NCI-H748 treated with DMSO at 0.1 percent for 48 hours (cell line): Measurements from ENCODE around the gene ATXN10.

ENCODE experiments used
- DNase-seq: peaks from one replicate; lab custom pipeline; 2025; lab: John Stamatoyannopoulos, UW

ATXN10 gene

DNA sequence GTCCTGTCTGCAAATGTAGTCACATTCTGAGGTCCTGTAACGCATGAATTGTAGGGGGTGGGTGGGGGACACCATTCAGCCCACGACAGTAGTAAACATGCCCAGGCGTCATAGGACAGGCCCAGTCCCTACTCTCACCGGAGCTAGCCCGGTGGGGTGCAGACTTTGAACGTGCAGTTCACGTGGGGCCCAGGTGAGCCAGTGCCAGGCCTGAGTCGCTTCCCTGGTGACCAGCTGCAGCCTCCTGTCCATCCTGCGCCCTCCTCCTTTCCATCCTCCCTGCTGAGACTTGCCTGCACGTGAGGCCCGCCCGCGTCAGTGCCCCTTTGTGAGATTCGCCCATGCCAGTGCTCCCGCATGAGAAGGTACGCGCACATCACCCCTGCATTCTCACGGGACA lies 188.6 kb downstream of the ATXN10 start:
- no peak for DNase-seq

DNA sequence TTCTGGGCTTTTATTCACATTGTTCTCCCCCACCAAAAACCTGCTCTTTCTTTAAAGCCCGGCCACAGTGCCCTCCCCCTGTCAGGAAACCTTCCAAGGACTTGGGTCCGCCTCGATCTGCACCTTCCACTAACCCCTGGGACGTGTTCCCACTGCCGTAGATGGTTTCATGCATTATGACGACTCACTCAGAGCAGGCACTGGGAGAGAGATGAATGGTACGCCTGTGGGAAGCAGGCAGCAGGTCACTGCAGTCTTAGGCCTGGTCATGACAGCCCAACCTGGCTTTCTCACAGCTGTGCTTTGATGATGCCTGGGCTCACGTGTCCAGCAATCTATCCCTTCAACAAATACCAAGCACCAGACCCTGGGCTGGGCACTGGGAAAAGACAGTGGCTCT lies 189.6 kb downstream of the ATXN10 start:
- DNase-seq, result no peak

DNA sequence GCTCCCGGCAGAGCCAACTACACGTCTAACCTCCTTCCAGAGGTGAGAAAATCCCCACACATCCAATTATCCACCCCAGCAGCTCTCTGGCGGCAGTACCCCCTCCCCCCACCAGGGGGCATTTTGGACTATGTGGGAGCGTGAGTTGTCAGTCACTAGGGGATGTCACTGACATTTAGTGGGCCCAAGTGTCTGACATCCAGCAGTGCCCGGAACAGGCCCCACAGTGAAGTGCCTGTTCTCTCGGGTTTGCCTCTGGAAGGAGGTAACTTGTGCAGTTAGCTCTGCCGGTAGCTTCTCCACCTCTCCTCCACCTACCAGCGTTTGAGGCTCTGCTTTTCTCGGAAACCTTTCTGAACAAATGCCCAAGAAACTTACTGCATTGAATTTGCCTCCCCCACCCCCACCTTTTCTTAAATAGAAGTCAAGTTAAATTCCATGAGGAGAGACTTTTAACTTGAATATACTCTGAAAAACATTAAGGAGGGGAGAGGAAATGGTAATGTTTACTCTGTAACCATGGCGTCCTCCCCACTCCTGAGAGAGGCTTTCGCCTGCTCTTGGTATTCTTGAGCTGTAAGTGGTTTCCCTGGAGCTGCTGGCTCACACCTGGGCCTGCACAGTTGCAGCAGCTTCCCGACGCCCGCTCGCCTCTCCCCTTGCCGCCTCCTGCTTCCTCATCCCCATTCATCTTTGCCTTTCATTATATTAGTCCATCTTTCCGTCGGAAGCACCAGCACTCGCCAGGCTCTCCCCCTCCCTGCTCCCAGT lies 192.5 kb downstream of the ATXN10 start:
- peak; percentile 61 for DNase-seq

DNA sequence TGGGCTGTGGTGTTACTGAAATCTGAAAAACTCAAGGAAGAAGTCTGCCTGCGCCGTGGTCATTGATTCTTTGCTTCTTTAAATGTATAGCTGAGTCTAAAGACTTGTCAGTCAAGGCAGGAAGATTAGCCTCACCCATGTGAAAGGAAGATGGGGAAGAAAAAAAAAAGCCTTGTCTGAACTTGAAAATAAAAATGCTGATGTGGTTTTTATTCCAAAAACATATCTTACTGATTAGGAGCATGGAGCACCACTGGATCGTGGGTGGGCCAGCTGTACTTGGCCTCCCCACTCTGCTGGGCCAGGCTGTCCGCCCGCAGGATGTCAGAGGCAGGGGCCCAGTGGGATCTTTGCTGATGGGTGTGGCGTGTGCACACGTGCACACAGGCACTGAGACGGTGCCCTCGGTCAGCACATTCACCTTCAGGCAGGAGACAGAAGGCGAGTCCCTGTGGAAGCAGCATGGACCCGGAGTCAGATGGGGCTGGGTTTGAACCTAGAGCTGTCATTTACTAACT lies 193.4 kb downstream of the ATXN10 start:
- DNase-seq, result no peak

DNA sequence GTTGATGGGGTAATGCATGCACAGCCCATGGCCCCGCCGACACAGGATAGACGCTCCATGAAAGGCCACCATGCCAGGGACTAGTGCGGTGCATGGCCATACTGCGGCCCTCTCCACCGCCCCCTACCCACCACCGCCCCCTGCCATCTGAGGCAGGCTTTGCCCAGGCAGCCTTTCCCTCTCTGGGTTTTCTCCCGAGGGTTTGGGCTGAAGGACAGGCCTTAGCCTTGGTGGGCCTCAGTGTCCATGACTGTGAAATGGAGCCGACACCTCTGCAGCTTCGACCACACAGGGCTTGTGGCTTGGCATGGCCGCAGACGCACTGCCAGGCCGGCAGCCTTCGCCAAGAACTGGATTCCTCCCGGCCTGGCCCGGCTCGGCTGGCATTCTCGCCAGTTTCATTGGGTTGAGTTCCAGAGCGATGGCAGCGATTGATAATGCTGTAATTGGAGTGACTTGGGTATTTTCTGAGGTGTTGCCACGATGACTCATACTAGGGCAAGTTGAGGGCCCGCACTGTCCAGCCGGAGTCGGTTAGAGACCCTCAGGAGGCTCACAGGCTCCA lies 194.0 kb downstream of the ATXN10 start:
- DNase-seq, result no peak

DNA sequence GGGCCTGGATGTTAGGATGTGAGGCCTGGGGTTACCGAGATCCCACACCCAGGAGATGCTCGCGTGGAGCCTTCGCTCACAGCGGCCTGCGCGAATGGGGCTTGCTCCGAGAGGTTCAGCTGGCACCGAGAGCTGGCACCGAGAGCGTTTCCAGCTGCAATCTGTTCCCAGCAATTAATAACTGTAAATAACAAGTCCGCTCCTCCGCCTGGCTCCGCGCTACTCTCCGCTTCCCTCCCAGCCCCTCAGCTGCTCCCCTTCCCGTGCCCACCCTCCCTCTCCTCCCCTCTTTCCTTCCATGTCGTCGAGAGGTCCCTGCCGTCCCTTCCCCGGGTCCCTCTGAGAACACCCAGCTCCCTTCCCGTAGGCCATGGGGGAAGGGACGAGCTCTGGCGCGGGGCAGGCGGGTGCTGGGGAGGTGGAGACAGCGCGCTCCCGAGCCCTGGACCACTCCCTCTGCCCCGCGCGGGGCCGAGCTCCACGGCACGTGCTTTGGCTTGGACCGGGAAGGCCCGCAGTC lies 194.6 kb downstream of the ATXN10 start:
- DNase-seq, result no peak

DNA sequence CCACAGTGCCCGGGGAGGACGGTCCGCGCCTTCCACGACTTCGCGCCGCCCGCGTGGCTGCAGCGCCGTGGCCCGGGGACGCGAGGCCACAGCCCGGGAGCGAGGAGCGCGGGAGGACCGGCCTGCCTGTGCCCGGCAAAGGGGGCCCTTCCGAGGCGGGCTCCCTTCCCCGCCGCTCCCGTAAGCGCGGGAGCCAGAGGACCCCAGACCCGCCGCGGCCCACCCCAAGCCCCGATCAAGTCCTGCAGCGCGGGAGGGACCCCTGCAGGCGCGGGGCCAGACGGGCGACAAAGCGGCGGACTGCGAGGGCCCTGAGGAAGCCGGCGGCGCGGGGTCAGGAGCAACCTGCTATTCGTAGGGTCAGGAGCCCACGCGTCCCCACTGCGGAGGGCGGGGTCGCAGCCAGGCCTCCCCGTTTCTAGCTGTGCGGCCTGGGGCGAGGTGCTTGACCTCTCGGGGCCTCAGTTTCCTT lies 195.0 kb downstream of the ATXN10 start:
- no peak for DNase-seq

DNA sequence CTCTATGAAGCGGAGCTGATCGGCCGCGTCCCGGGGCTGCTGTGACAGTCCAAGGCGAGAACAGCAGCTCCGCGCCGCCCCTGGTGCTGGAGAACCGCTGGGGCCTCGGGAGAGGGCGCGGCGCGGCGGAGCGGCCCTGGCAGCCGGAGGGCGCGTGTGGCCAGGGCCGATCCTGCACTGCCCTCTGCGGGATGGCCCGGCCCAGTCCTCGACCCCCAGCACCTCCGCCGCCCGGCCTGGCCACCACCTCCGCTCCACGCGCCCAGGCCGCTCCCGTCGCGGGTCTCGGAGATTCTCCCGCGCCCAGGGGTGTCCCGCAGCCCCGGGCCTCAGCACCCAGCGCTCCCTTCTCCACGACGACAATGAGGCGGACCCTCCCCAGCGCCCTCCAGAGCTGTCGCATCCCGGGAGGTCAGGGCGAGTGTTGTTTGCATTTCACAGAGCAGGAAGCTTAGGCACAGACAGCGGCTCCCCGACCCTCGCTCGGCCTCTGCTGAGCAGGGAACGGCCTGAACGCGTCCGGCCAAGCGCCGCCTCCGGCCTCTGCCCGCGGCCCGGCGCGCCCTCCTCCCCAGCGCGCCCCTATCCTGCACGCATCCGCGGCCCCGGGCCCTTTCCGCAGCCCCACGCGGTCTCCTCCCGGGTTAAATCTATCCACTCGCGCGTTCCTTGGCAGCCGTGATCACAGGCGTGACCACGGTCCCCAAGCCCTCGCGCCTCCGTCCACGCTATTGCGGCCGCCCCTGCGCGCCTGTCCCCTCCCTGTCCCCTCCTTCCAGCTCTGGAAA lies 195.7 kb downstream of the ATXN10 start:
- DNase-seq, result no peak

DNA sequence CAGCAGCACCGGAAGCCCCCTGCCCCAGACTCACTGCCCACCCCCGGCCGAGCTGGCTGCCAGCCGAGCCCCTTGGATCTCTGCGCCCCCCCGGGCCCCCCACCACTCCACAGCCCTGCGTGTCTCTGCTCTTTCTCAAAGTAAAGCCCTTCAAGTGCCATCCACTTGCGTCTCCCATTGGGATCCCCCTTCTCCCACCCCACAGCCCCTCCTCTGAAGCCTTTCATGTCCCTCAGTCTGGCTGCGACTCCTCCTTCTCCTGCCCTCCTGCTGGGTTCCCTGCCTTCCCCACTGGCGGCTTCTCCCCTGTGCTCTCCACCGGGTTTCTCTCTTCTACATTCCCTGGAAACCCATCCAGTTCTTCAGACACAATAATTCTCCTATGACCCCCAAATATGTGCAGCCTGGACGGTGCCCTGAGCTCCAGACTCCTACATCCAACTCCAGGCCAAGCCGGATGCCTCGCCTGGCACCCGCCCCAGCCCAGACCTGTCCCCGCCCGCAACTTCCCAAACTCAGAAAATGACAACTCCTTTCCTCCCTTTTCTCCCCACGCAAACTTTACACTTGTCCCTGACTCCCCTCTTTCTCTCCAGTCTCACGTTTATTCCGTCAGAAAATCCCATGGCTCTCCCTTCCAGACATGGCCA lies 196.4 kb downstream of the ATXN10 start:
- no peak for DNase-seq

DNA sequence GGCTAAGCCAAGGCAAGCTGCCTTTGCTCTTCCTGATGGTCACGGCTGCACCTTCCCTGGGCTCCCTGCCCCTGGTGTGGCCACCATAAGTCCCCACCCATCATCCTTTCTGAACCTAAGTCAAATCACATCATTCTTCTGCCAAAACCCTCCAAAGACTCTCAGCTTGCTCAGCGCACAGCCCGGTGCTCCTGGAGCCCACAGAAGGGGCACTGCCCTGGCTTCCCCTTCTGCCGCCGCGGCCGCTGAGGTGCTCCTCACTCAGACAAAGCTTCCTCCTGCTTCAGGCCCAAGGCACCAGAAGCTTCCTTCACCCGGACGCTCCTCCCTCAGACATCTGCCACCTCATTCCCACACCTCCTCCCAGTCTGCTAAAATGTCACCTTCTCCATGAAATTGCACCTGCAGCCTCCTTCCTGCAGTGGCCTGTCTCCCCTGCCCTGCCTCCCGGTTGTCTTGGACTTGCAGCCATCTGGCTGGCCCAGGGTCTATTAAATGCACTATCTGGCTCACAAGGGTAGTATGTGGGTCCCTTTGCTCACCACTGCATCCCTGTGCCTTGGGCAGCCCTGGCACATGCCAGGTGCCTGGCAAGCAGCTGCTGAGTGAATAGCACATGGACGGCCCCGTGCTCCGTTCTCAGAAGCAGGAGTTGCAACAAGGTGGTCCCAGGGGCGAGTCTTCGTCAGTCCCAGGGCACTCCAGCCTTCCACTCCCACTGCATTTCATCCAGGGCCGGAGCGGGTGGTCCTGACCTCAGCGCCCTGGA lies 197.1 kb downstream of the ATXN10 start:
- DNase-seq, result no peak

DNA sequence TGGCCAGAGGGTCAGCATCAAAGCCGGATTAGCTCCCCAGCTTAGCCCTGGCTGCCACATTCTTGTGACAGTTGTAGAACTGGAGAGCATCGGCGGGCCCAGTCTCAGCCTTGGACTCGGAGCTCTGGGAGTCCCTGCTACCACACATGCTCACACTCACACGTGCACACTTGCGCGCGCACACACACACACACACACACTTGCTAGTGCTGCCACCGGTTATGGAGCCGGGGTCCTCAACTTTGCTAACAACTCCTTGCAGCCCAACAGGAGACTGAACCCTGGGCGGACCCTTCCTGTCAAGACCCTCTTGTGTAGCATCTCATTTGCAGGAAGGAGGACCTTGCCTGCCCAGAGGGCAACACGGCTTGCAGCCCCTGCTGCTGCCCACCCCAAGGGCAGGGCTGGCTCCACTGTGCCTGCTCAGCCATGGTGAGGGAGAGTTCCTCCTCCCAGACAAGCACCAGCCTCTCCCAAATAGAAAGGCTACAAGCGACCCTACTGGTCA lies 197.8 kb downstream of the ATXN10 start:
- no peak for DNase-seq

DNA sequence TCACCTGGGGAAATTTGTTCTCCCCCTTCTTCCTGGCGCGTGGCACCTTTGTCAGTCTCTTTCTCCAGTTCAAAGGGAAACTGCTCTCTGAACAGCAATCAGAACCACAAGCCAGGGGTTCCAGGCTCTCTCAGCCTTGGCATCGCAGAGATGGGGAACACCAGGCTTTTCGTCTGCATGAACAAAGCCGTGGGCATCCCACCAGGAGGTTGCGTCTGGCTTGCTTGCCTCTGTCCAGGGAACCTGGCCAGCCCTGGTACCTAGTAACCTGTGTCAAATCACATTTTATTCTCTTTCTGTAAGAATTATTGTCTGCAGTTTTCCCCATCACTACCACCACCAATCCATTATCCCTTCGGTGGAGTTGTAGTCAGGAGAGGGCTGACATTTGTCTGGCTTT lies 198.4 kb downstream of the ATXN10 start:
- DNase-seq, result no peak

DNA sequence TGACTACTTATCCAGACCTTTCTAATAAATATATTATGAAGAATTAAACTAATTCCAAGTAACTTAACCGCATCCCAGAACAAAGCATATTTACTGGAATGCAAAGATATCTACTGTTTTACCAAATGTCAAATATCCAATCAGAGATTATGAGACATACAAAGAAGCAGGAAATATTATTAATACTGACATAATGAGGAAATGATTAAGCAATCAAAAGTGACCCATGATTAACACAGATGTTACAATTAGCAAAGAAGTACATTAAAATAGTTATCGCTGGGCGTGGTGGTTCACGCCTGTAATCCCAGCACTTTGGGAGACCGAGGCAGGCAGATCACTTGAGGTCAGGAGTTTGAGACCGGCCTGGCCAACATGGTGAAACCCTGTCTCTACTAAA lies 200.1 kb downstream of the ATXN10 start:
- DNase-seq, result no peak

DNA sequence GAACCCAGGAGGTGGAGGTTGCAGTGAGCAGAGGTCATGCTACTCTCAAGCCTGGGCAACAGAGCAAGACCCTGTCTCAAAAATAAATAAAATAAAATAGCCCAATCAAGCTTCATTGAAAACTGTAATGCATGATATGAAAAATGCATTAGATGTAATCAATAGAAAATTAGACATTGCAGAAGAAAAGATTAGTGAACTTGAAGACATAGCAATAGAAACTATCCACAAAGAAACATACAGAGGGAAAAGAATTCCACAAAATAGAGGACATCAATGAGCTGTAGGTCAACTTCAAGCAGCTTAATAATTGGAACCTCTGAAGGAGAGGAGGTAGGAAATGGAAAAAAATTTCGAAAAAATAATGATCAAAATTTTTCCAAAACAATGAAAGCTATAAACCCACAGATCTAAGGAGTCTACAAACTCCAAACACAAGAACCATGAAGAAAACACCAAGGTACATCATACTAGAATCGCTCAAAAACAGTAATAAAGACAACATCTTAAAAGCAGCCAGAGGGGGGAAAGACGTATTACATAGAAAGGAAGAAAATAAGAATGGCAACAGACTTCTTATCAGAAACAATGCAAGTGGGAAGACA lies 201.1 kb downstream of the ATXN10 start:
- DNase-seq, result no peak

DNA sequence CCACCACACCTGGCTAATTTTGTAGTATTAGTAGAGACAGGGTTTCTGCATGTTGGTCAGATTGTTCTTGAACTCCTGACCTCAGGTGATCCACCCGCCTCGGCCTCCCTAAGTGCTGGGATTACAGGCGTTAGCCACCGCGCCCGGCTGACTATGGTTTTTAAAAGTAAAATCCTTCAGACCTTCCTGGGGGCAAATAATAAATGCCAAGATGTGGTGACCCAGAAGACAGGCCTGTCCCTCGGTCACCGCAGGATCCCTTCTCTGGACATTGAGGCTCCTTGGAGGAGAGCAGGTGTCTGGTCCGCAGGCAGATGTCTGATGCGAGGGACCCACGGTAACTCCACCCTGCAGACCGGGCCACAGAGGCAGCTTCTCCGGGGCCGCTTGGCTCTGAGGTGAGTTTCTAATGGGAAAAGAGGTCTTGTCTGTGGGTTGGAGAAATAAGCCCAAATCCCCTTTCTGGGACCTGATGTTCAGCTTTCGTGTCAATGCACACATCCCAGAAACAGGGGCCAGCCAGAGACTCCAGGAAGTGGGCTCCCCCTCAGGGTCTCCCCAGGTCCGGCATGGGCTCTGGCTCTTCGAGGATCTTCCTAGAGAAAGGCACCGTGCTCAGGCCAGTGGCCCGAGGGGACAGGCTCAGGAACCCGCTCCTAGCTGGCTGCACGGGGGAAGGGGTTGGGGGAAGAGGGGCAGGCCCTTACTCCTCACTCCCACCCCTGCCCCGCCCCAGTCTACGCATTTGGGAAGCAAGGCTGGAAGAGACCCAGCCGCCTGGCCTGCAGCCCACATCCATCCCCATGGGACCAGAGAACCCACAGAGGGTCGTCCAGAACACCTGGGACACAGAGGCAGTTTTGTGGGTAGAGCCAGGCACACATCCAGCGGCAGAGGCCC lies 204.8 kb downstream of the ATXN10 start:
- DNase-seq, result no peak

DNA sequence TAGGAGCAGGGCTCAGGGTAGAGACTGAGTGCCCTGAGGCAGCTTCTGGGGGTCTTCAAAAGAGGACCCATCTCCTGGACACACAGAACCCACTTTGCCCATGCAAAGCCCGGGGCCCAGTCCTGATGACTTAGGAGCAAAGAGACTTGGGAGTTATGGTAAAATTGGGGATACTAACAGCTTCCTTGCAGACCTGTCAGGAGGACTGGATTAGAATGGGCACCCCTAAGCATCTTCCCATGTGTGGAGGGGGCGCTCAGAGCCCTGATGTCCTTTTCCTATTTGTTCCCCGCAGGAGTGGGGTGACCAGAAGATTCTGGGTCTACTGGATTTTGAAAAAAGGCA lies 205.4 kb downstream of the ATXN10 start:
- no peak for DNase-seq

DNA sequence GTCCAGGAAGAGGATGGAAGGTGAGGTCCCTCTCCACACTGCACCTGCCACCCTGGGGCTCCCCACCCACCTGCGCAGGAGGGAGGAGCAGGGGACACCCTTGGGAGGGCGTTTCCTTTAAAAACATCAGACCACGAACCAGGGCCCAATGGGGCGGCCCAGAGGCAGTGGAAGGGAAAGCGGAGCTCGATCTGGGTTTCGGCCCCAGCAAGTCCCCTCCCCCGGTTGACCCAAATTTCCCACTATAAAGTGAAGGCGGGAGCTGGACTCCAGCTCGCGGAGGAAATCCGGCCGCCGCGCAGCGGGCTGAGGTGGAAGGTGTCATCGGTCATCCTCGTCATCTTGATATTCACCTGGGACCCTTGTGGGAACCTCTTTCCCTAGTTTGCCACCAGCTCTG lies 206.0 kb downstream of the ATXN10 start:
- no peak for DNase-seq

DNA sequence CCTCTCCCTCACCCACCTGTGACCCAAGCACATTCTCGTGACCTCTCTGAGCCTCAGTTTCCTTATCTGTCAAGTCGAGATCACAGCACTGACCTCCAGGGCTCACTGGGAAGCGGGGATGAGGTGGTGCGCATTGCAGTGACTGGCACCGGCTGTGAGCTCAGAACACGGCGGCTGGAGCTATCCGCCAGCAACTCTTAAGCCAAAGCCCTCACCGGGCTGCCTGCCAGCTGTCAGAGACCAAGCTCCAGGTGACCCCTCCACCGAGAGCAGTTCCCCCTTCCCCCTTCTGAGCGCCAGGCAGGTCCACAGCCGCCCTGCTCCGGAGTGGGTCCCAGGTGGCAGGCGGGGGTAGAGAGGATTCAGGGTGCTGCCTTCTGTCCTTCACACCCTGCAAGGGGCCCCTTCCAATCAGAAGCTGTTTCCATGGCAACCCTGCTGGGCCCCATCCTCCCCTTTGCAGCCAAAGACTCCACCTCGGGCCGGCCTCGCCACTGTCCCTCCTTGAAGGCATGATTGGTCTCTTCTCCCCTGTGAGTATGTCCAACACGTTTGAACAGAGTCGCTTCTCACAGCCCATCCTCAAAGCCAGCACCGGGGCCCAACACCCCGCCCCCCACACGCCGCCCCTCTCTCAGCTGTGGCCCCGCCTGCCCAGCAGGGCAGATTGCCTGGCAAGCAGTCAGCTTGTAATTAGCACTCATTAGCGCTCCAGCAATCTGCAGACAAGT lies 206.6 kb downstream of the ATXN10 start:
- DNase-seq, result peak; percentile 35
